HG03066 (cell line): Measurements from ENCODE around the gene ZNF768.
"Not testable (repeated sequence)": the region's sequence is repeated elsewhere in the genome, so short reads cannot be mapped to it uniquely, and the experiment has no call there.

Experiments
- ATAC-seq: cut with Tn5 transposase; IDR thresholded peaks from one replicate; pipeline ENCODE4 v1.9.1; 2021; ENCODE audit warnings: low read depth; ENCODE audit not compliant: unreplicated experiment

Gene ZNF768

DNA sequence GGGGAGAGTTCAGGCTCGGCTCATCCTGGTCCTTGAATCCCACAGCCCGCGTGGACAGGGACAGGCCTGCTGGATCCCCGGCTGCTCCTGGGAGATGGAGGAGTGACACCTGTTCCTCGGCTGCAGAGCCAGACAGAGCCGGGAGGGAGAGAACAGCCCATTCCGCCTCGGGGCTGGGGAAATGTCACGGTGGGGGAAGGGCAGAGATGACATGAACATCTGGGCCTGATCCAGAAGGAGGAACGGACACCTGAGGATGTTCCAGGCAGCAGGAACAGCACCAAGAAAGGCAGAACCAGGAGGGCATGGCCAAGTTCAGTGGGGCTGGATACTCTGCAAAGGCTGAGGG, 29.7 kb upstream of the ZNF768 start:
- ATAC-seq, result no peak

DNA sequence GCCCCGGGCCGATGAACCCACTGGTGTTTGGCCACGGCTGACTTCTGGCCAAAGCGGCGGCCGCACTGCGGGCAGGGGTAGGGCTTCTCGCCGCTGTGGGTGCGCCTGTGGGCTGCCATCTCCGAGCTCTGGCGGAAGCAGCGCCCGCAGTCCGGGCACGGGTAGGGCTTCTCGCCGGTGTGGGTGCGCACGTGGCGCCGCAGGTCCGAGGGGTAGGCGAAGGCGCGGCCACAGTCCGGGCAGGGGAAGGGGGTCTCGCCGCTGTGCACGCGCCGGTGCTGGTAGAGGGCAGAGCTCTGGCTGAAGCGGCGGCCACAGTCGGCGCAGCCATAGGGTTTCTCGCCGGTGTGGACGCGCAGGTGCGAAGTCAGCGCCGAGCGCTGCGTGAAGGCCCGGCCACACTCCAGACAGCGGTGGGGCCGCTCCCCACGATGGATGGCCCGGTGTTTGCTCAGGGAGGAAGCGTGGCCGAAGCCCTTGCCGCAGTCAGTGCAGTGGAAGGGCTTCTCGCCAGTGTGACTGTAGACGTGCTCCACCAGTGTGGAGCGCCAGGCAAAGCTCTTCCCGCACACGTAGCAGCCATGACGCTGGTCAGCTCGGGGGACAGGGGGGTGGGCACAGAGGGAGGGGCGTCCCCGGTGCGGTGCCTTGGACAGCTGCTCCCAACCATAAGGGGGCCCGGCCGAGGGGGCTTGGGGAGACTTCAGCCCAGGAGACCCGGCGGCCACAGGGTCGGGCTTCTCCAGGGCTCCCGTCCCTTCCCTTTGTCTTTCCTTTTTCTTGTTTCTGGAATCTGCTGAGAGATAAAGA, 29.2 kb upstream of the ZNF768 start:
- no peak for ATAC-seq

DNA sequence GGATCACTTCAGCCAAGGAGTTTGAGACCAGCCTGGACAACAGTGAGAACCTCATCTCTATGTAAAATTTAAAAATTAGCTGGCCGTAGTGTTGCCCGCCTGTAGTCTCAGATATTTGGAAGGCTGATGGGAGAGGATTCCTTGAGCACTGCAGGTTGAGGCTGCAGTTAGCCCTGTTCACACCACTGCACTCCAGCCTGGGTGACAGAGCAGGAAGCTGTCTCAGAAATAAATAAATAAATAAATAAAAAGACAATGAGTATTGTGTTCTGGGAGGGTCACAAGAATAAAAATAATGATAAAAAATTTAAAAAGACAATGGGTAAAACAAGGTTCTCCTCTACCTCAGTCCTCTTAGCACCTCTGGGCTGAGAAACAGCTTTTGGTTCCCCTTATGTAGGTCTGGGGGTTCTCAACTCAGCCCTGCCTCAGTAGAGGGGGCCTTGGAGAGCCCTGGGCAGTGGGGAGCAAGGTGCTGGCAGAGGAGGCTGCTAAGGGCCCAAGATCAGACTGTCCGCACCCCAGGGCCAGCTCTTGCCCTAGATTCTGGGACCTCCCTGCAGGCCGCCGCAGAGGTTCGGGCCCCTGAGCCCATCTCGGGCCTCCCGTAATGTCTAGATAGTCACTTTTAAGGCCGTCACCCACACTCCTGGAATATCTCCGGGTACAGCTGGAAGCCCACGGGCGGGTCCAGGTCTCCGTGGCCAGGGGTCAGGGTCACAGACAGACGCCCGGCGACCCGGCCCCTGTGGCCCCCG, 28.4 kb upstream of the ZNF768 start:
- no peak for ATAC-seq

DNA sequence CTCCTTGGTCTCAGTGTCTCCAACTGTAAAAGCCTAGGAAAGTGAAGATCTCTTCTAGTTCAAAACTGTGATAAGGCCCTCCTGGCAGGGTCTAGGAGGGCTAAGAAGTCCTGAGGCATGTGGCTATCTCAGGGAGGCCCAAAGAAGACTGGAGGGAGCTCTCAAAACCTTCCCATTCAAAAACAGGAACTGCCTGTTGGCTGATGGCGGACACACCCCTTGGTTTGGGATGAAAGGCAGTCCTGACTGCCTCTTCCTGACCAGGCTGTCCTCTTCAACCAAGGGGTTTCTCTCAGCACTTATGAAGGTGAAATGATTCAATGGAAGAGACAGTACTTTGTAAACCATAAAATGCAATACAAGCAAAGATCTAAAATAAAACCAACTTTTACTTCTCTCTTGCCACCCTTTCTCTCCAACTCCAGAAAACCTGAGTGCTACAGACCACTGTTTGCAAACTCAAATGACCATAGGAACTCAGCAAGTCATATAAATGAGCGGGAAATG, 27.1 kb upstream of the ZNF768 start:
- ATAC-seq, result no peak

DNA sequence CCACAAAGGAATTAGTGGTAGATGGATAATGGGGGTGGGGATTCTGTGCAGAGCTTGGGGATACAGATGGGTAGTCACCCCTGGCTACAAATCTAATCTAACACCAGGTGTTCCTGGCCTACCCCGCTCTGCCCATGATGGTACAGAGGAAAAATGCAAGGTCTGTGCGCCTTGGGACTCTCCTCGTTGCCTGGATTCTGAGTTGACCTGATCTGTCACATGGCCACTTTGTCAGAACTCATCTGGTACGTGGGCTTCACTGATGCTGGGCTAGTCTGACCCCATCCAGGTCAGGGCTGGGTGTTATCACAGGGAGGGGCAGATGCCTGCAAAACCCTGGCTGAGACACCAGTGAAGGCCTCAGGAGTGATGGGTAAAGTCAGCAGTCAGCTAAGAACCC, 26.6 kb upstream of the ZNF768 start:
- ATAC-seq, result no peak

DNA sequence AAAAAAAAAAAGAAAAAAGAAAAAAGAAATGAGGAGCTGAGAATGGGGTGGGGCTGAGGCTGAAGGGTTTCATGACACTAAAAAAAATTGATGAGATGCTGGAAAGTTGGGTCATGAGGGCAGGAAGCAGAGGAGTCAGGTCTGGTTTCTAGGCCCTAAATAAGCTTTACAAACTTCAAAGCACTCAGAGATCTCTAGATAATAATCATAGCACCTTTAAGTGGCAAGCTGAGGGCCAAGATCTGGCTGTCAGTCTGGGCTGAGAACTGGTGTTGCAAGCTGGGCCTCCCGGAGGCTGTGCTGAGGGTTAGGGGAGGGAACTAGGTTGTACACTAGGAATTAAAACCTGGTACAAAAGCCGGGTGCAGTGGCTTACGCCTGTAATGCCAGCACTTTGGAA, 25.4 kb upstream of the ZNF768 start:
- no peak for ATAC-seq

DNA sequence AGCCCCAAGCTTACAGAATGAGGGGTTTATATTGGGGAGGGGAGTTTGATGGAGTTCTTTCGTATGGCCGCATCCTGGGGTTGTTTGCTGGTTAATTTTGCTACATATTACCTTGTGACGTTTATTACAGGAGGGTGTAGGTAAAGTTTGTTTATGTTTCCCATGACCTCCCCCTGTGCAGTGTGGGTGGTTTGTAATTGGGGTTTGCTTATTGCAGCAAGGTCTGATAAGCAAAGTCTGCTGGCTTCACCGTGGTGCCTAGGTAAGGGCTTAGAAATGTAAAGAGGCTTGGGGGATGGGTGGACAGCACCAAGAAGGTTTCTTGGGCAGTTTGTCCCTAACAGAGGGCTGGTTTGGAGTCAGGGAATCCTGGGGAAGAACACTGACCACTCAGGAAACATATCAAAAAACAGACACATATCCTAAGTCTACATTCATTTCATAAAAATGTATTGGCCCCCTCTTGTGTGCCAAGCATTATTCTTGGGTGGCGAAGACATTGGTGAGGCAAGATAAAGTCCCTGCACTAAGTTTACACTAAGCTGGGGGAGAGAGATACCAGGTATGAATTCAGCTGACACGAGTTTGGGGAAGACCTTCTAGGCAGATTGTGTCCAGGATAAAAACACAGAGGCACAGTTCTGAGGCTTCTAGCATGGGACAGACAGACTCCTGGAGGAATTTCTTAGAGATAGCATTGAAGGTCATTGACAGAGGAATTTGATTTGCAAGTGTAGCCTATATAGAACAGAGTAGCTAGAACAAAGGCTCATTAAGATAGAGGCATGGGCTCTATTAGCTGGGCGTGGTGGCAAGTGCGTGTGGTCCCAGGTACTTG, 22.3 kb upstream of the ZNF768 start:
- ATAC-seq, result no peak

DNA sequence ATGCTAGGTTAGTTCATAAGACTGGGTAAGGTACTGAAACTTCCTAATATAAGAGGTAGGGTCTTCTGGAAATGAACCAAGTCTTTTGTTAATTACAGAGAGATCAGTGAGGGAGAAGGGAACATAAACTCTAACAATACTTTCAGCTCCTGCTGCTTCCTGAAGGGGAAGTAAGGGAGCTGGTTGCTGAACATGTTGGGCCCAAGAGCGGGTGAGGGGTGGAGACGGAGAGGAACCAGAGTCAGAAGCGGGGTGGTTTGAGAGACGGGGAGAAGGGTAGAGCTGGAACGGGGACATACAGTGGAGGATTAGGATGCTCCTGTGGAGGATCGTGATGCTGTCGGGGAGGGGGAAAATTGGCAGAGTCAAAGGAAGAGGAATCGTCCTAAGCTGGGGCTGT, 19.7 kb upstream of the ZNF768 start:
- no peak for ATAC-seq

DNA sequence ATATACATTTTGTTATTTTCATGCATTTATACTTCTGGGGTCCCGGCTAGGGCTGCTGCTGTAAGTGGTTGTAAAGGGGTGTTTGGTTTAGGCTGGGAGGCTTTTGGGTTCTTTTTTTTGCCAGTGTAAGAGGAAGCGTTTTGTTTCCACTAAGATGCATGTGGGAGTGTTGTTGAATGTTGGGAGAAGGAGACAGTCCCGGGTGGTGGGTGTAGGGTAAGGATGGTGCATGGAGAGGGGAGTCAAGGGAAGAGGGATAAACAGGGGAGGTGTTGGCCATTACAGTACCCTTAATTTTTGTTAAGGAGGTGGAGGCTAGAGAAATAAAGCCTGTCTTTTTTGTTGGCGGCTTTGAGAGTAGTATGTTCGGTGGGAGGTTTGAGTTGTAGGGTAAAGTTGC, 16.7 kb upstream of the ZNF768 start:
- no peak for ATAC-seq

DNA sequence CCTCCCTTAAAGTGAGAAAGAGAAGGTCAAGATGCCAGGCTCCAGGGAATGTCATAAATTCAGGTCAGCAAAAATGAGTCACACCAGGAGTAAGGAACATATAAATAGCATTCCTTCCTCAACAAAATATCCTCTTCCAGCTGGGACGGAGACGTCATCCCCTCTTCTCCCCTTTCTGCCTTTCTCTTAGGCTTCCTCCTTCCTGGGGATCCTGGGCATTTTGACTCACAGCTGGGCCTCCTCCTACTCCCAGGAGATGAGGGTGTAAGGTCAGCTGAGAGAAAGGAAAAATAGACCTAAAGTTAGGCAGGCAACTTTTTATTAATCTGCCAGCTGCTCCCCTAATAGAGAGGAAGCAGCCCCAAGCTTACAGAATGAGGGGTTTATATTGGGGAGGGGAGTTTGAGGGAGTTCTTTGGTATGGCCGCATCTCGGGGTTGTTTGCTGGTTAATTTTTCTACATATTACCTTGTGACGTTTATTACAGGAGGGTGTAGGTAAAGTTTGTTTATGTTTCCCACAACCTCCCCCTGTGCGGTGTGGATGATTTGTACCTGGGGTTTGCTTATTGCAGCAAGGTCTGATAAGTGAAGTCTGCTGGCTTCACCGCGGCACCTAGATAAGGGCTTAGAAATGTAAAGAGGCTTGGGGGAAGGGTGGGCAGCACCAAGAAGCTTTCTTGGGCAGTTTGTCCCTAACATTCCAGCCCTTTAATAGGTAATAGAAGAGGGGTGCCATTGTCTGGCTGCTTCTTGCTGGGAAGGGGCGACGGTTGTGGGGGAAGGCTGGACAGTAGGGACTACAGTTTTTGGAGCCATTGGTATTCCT, 15.3 kb upstream of the ZNF768 start:
- ATAC-seq, result no peak

DNA sequence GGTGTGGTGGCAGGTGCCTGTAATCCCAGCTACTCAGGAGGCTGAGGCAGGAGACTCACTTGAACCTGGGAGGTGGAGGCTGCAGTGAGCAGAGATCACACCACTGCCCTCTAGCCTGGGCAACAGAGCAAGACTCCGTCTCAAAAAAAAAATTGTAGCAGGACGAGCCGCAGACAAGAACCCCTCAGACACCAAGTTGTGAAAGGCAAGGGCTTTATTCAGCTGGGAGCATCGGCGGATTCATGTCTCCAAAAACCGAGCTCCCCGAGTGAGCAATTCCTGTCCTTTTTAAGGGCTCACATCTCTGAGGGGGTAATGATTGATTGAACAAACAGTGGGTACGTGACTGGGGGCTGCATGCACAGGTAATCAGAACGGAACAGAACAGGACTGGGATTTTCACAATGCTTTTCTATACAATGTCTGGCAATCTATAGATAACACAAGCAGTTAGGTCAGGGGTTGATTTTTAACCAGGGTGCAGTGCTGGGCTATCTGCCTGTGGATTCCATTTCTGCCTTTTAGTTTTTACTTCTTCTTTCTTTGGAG, 14.6 kb upstream of the ZNF768 start:
- not testable (repeated sequence) for ATAC-seq

DNA sequence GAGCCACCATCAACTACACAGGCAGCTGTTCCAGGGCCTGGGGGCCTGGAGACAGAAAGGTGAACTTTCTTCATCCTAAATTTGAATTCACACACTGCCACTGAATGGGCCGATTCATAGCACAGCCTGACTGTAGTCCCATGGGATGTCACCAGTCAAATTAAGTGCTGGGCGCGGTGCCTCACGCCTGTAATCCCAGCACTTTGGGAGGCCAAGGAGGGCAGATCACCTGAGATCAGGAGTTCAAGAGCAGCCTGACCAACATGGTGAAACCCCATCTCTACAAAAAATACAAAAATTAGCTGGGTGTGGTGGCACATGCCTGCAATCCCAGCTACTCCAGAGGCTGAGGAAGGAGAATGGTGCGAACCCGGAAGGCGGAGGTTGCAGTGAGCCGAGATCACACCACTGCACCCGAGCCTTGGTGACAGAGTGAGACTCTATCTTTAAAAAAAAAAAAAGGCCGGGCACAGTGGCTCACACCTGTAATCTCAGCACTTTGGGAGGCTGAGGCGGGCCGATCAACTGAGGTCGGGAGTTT, 13.7 kb upstream of the ZNF768 start:
- ATAC-seq, result not testable (repeated sequence)

DNA sequence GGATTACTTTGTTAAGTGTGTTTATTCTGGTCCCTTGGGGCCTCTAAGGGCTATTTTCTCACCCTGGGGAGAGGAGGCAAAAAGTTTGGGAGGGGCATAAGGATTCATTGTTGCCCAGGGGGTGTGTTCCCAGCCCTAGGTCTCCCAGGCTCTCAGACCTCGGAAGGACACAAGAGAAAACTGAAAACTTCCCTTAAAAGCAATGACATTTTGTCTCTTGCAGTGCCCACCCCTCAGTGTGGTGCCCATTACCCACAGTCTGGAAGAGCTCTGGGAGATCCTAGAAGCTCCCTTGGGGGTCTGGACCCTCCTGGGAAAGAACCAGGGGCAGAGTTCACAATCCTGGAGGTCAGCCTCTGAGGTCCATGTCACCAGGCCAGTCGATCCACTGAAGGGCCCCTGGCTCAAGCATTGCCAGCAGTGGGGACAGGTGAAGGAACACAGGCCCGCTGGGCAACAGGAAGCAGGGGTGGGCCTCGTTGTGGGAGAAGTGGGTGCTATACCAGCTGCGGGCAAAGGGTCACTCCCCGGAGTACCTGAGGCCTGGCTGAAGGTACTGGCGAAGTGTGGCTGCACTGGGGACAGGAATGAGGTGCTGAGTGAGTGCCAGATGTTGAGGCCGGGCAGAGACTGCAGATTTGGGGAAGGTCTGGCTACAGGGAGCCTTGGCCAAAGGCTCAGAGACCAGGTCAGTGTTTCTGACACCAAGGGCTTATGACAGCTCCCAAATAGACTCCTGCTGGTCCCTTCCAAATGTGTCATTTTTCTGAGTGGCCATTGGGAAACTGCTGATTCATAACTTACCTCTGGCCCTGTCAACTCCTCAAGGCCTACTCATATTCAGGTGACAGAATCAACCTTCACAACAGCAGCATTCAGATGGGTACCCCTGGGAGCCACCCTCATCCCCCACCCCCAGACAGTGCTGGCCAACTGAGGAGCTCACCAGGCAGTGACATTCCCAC, 12.9 kb upstream of the ZNF768 start:
- no peak for ATAC-seq

DNA sequence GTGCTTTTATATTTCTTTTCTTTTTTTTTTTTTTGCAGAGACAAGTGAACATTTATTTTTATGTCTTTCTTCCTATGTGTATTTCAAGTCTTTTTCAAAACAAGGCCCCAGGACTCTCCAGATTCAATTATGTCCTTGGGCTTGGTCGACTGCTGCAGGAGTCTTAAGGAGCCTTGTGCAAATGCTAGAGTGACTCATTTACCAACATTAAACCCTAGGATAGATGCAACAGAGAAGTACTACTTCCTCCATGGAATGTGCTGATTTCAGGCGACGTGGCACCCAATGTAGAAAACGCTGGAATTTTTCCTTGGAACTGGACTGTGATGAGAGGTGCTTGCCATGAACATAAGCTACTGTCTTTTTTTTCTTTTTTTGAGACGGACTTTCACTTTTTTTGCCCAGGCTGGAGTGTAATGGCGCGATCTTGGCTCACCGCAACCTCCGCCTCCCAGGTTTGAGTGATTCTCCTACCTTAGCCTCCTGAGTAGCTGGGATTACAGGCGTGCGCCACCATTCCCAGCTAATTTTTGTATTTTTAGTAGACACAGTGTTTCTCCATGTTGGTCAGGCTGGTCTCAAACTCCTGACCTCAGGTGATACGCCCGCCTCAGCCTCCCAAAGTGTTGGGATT, 10.1 kb upstream of the ZNF768 start:
- ATAC-seq, result not testable (repeated sequence)

DNA sequence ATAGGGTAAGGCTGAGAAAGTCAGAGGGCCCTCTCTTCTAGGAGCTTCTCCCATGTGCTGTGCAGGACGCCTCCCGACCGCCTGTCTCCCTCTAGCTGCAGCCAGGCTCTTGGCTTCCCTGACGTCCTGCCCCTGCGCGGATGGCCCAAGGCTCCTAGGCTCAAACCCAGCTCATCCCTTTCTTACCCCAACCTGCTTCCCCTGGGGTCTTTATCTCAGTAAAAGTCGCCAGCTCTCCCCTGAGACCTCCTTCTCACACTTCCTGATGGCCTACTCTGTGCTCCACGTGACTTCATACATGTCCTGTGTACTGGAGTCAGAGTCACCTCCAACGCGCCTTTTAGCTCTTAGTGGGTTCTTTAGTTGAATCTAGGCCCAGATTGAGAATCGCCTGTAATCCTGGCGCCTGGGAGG, 9.4 kb upstream of the ZNF768 start:
- no peak for ATAC-seq

DNA sequence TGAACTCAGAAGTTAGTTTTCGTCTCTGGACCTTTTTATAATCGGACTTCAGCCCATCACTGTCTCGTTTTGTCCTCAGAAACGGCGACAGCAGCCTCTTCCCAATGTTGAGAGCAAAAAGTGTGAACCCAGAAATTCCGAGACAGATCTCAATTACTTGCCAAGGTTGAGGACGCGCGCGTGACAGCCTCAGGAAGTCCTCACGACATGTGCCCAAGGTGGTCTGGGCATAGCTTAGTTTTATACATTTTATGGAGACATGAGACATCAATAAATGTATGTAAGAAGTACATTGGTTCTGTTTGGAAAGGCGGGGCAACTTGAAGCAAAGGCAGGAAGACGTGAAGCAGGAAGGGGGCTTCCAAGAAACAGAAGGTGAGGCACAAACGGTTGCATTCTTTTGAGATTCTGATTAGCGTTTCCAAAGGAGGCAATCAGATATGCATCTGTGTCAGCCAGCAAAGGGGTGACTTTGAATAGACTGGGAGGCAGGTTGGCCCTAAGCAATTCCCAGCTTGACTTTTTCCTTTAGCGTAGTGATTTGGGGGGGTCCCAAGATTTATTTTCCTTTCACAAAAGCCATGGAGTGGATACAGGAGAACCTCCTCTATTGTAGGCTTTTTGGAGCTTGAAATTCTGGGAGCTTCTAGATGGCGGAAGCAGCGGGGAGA, 8.9 kb upstream of the ZNF768 start:
- no peak for ATAC-seq

DNA sequence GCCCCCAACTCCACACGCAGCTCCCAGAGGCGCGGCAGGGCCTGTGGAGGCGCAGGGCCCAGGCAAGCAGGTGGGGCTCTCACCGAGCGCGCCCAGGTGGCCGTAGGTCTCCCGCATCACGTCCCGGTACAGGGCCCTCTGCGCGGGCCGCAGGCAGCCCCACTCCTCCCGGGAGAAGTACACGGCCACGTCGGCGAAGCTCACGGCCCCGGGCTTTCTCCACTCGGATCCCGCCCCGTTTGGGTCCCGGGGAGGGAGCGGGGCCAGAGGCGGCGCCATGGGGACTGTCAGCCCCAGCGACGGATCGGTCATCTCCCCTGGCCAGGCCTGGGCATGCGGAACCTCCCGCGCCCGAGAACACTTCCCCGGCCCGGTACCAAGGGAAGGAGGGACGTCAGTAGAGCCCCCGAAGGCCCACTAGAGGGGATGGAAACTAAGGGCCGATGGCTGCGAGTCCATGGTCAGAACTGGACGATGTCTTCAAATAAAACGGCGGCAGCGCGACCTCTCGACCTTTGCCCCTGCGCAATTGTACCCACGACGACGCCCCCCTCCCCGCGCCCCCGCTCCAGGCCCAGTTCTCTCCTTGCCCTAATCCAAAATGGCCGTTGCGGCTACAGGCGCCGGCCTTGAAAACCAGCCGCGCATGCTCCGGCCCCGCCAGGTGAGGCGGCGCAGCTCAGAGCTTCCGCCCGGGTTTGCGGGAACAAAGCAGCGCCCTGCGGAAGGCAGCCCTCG, 8.2 kb upstream of the ZNF768 start, which contains the start of gene ZNF747:
Gene ZNF747 (minus strand): TSS at position 491 of the 738 bp plus-strand sequence. CDS start 179 bp downstream, at position 312.
- ATAC-seq, result no peak
